ENCODE data around the gene ACO1.

DNA sequence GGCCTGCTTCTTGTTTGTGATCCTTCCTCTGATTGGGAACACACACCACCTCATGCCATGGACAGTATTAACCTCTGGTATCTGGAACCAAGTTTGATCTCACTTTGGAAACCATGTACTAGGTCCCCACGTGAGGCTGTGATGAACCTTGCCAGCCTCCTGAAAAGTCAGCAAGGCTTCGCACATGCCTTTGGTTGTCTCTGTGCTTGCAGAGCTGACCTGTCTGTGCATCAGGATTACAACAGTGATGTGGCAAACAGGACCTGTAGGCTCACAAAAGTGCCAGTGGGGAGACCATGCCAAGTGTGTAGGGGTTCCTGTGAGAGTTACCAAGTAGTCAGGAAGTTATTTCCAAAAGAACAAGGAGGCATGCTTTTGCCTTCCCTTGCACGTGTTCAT, 1.4 kb downstream of the ACO1 start:
- TF ChIP-seq, protein P1, sequence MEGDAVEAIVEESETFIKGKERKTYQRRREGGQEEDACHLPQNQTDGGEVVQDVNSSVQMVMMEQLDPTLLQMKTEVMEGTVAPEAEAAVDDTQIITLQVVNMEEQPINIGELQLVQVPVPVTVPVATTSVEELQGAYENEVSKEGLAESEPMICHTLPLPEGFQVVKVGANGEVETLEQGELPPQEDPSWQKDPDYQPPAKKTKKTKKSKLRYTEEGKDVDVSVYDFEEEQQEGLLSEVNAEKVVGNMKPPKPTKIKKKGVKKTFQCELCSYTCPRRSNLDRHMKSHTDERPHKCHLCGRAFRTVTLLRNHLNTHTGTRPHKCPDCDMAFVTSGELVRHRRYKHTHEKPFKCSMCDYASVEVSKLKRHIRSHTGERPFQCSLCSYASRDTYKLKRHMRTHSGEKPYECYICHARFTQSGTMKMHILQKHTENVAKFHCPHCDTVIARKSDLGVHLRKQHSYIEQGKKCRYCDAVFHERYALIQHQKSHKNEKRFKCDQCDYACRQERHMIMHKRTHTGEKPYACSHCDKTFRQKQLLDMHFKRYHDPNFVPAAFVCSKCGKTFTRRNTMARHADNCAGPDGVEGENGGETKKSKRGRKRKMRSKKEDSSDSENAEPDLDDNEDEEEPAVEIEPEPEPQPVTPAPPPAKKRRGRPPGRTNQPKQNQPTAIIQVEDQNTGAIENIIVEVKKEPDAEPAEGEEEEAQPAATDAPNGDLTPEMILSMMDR (IDR thresholded peaks at IDR 0.05), result no peak
- TF ChIP-seq POLR2AphosphoS5 (IDR thresholded peaks at IDR 0.05), result no peak
